Ramos (cell line): ENCODE results near the gene ZSWIM2.
"Not testable (repeated sequence)": the region's sequence is repeated elsewhere in the genome, so short reads cannot be mapped to it uniquely, and the experiment has no call there.

ENCODE experiments used
- in situ Hi-C: fragments of 300-500 bp; cut with MboI; formaldehyde crosslinking; loops from one replicate; pipeline ENCODE4 v1.14.3; 2022; ENCODE audit warnings: low sequenced_read_pairs; ENCODE audit not compliant: unreplicated experiment

Gene ZSWIM2

GRCh38 chr2:186853951-186854350 is 5.0 kb upstream of the ZSWIM2 start:
- in situ Hi-C loops = no loop called here

GRCh38 chr2:186852508-186852907 is 3.5 kb upstream of the ZSWIM2 start:
- in situ Hi-C loops = no loop called here

- in situ Hi-C loops = no loop called here
Measured at GRCh38 chr2:186842373-186842772, 6.6 kb downstream of the ZSWIM2 start.

GRCh38 chr2:186841940-186842339 is 7.0 kb downstream of the ZSWIM2 start:
- in situ Hi-C loops = no loop called here

- in situ Hi-C loops = no loop called here
Measured at GRCh38 chr2:186835628-186836027, 13.3 kb downstream of the ZSWIM2 start.

- in situ Hi-C loops = no loop called here
Measured at GRCh38 chr2:186827862-186828492, 21.0 kb downstream of the ZSWIM2 start.

- in situ Hi-C loops = no loop called here
Measured at GRCh38 chr2:186827411-186827810, 21.6 kb downstream of the ZSWIM2 start.

- in situ Hi-C loops = no loop called here
Measured at GRCh38 chr2:186822323-186822722, 26.6 kb downstream of the ZSWIM2 start.

GRCh38 chr2:186820303-186820702 is 28.7 kb downstream of the ZSWIM2 start:
- in situ Hi-C loops = no loop called here

- in situ Hi-C loops = not testable (repeated sequence)
Measured at GRCh38 chr2:186811760-186812159, 37.2 kb downstream of the ZSWIM2 start.

- in situ Hi-C loops = no loop called here
Measured at GRCh38 chr2:186806591-186806990, 42.4 kb downstream of the ZSWIM2 start.

GRCh38 chr2:186798604-186799003 is 50.4 kb downstream of the ZSWIM2 start:
- in situ Hi-C loops = not testable (repeated sequence)

GRCh38 chr2:186784930-186785329 is 64.0 kb downstream of the ZSWIM2 start:
- in situ Hi-C loops = no loop called here

- in situ Hi-C loops = no loop called here
Measured at GRCh38 chr2:186783254-186783653, 65.7 kb downstream of the ZSWIM2 start.

GRCh38 chr2:186780701-186781316 is 68.2 kb downstream of the ZSWIM2 start:
- in situ Hi-C loops = no loop called here
